Hepatocyte (in vitro differentiated cells): Measurements from ENCODE around the gene ALDH1A1. TPM values are rescaled to one million over a fixed set of nuclear protein-coding genes. Genes with fewer than 3 reads are reported as not detected.

Source experiments
- DNase-seq: peaks from one replicate; pipeline ENCODE4 v3.0.0-alpha.2; 2016; ENCODE audit warnings: low spot score
- H2AFZ ChIP-seq: fragments of 200-600 bp; sonication (generic); 2 replicates; pipeline ENCODE4 v1.6.0; 2016; ENCODE audit warnings: antibody characterized with exemption, mild to moderate bottlenecking
- H3K27ac ChIP-seq: fragments of 200-600 bp; sonication (generic); 2 replicates; pipeline ENCODE4 v1.5.1; 2016; ENCODE audit warnings: mild to moderate bottlenecking
- H3K27me3 ChIP-seq: fragments of 200-600 bp; sonication (generic); 2 replicates; pipeline ENCODE4 v1.6.1; 2016
- H3K36me3 ChIP-seq: fragments of 200-600 bp; sonication (generic); replicated peaks from 2 replicates; pipeline ENCODE4 v1.5.1; 2016; ENCODE audit warnings: low read depth; ENCODE audit not compliant: insufficient read depth
- H3K4me1 ChIP-seq: fragments of 200-600 bp; sonication (generic); 2 replicates; pipeline ENCODE4 v1.5.1; 2016; ENCODE audit warnings: mild to moderate bottlenecking, moderate library complexity; ENCODE audit not compliant: insufficient read depth
- H3K4me2 ChIP-seq: fragments of 200-600 bp; sonication (generic); 2 replicates; pipeline ENCODE4 v1.6.0; 2016
- H3K4me3 ChIP-seq: fragments of 200-600 bp; sonication (generic); 2 replicates; pipeline ENCODE4 v1.5.1; 2016; ENCODE audit warnings: mild to moderate bottlenecking
- H3K79me2 ChIP-seq: fragments of 200-600 bp; sonication (generic); 2 replicates; pipeline ENCODE4 v1.6.0; 2017; ENCODE audit warnings: mild to moderate bottlenecking
- H3K9me2 ChIP-seq: fragments of 200-600 bp; sonication (generic); replicated peaks from 2 replicates; pipeline ENCODE4 v1.6.0; 2017; ENCODE audit warnings: mild to moderate bottlenecking; ENCODE audit not compliant: insufficient read depth
- H3K9me3 ChIP-seq: fragments of 200-600 bp; sonication (generic); 2 replicates; pipeline ENCODE4 v1.5.1; 2016; ENCODE audit warnings: low read depth, mild to moderate bottlenecking
- H4K20me1 ChIP-seq: fragments of 200-600 bp; sonication (generic); 2 replicates; pipeline ENCODE4 v1.6.0; 2016; ENCODE audit warnings: mild to moderate bottlenecking; ENCODE audit not compliant: insufficient read depth, poor library complexity, severe bottlenecking
- CTCF ChIP-seq: fragments of 200-600 bp; sonication (generic); IDR thresholded peaks from 2 replicates; pipeline ENCODE4 v1.5.1; 2016; ENCODE audit warnings: antibody characterized with exemption, mild to moderate bottlenecking; ENCODE audit not compliant: poor library complexity
- EZH2 ChIP-seq: fragments of 200-600 bp; sonication (generic); IDR thresholded peaks from 2 replicates; pipeline ENCODE4 v1.6.1; 2016; ENCODE audit warnings: antibody characterized with exemption, mild to moderate bottlenecking, borderline replicate concordance
- EZH2phosphoT487 ChIP-seq: fragments of 200-600 bp; sonication (generic); IDR thresholded peaks from one replicate; pipeline ENCODE4 v1.6.1; 2018; ENCODE audit warnings: antibody characterized with exemption, mild to moderate bottlenecking, low read depth, moderate library complexity; ENCODE audit not compliant: unreplicated experiment, severe bottlenecking
- WGBS: methylation state at CpG from one replicate; pipeline ENCODE4 v1.1.6; 2016; ENCODE audit warnings: low lambda C conversion rate; ENCODE audit errors: missing lambda C conversion rate; 5-methylcytosine and 5-hydroxymethylcytosine counted together
- polyA plus RNA-seq: library from polyadenylated mRNA; unstranded; fragments of >200 nt; fragmentation: Nextera tagmentation; extraction: Ambion mirVana; gene quantifications from 2 replicates; pipeline ENCODE4 v1.2.1, GENCODE V29; 2016
- total RNA-seq: library from RNA; depleted of rRNA; stranded (reverse); fragments of >200 nt; gene quantifications from 2 replicates; pipeline ENCODE4 v1.2.3, GENCODE V29; 2014

ALDH1A1 gene
- total RNA-seq (529 and 563 TPM in 2 replicates), polyA plus RNA-seq (201 and 243 TPM in 2 replicates)

- H2AFZ ChIP-seq: peak within 1 kb of the TSS; percentile 40
- H3K27ac ChIP-seq: peak within 1 kb of the TSS; percentile 54
- TF ChIP-seq EZH2: no peak
- TF ChIP-seq EZH2phosphoT487: no peak
- TF ChIP-seq CTCF: no peak
- H3K4me3 ChIP-seq: peak within 1 kb of the TSS; percentile 34
- WGBS: 33% methylated on average over 9 of the region's 9 CpGs
- H3K27me3 ChIP-seq: no peaks in the 10 kb centered on the region
- no peaks in the 10 kb centered on the region for H3K9me3 ChIP-seq
- H3K4me1 ChIP-seq: peaks cover 24% of the 10 kb centered on the region
- no peaks in the 10 kb centered on the region for H3K9me2 ChIP-seq
- H4K20me1 ChIP-seq: no peaks in the 10 kb centered on the region
- H3K36me3 ChIP-seq: no peaks in the 10 kb centered on the region
- peak within 1 kb of the TSS; percentile 74 for H3K4me2 ChIP-seq
- DNase-seq: peak; percentile 50
- peaks cover 45% of the 10 kb centered on the region for H3K79me2 ChIP-seq
Observed at GRCh38 chr9:72952914-72953313, at the start of gene ALDH1A1. Gene ALDH1A1 (minus strand): TSS chr9:72953053. CDS start chr9:72953000, 53 bp downstream.

GRCh38 chr9:73001860-73002259, 49.0 kb upstream of the ALDH1A1 start:
- Histone ChIP-seq H3K79me2 (no peaks in the 10 kb centered on the region), H3K4me1 (peaks cover 7% of the 10 kb centered on the region), H4K20me1 (no peaks in the 10 kb centered on the region), H3K27me3 (no peaks in the 10 kb centered on the region), H3K36me3 (no peaks in the 10 kb centered on the region), H3K4me2 (no peak overlapping the region), H3K4me3 (no peak overlapping the region), H3K9me3 (no peaks in the 10 kb centered on the region), H3K27ac (no peak overlapping the region), H2AFZ (no peak overlapping the region), H3K9me2 (no peaks in the 10 kb centered on the region)
- WGBS: 96% methylated on average over 3 of the region's 3 CpGs
- DNase-seq: no peak
- no peak for TF ChIP-seq EZH2phosphoT487
- TF ChIP-seq EZH2: no peak
- no peak for TF ChIP-seq CTCF

GRCh38 chr9:72998363-72998762, 45.5 kb upstream of the ALDH1A1 start:
- Histone ChIP-seq H3K79me2 (no peaks in the 10 kb centered on the region), H3K9me2 (no peaks in the 10 kb centered on the region), H3K9me3 (no peaks in the 10 kb centered on the region), H2AFZ (no peak overlapping the region), H3K4me2 (no peak overlapping the region), H3K27ac (no peak overlapping the region), H3K27me3 (no peaks in the 10 kb centered on the region), H4K20me1 (no peaks in the 10 kb centered on the region), H3K36me3 (no peaks in the 10 kb centered on the region), H3K4me3 (no peak overlapping the region), H3K4me1 (peaks cover 7% of the 10 kb centered on the region)
- DNase-seq: no peak
- 90% methylated on average over 4 of the region's 4 CpGs for WGBS
- TF ChIP-seq EZH2phosphoT487 (no peak), CTCF (no peak), EZH2 (no peak)
